DND-41 (cell line): ENCODE results near the gene PDE3B.

Experiments
- ATAC-seq: fragments of 200-7000 bp; cut with Tn5 transposase; 3 replicates; pipeline ENCODE4 v1.9.1; 2021; ENCODE audit warnings: low read depth; ENCODE audit not compliant: insufficient read depth
- DNase-seq: peaks from one replicate; pipeline ENCODE4 v3.0.0-alpha.2; 2020
- H2AFZ ChIP-seq: 2 replicates; pipeline ENCODE4 v1.6.0; 2012; ENCODE audit warnings: low read depth, low read length
- H3K27ac ChIP-seq: 2 replicates; pipeline ENCODE4 v1.5.1; 2012; ENCODE audit warnings: low read length, inconsistent platforms
- H3K27me3 ChIP-seq: fragments of 200-600 bp; sonication (generic); 2 replicates; pipeline ENCODE4 v1.6.0; 2012; ENCODE audit warnings: low read length, mild to moderate bottlenecking, inconsistent platforms; ENCODE audit not compliant: insufficient read depth, poor library complexity
- H3K36me3 ChIP-seq: 2 replicates; pipeline ENCODE4 v1.5.1; 2012; ENCODE audit warnings: low read length, inconsistent platforms; ENCODE audit not compliant: insufficient read depth
- H3K4me1 ChIP-seq: 2 replicates; pipeline ENCODE4 v1.5.1; 2012; ENCODE audit warnings: mild to moderate bottlenecking, low read length; ENCODE audit not compliant: insufficient read depth
- H3K4me2 ChIP-seq: 2 replicates; pipeline ENCODE4 v1.6.0; 2012; ENCODE audit warnings: mild to moderate bottlenecking, moderate library complexity, low read length, inconsistent platforms; ENCODE audit not compliant: insufficient read depth
- H3K4me3 ChIP-seq, 2 experiments: fragments of 200-600 bp in 1 of 2; shearing (Covaris generic) in 1 of 2; 2 replicates each; pipeline ENCODE4 v1.5.1; 2012 to 2016; ENCODE audit warnings: inconsistent platforms in 2 of 2, low read length in 2 of 2, mild to moderate bottlenecking in 2 of 2, low read depth in 1 of 2, moderate library complexity in 1 of 2
- H3K79me2 ChIP-seq: 2 replicates; pipeline ENCODE4 v1.6.0; 2012; ENCODE audit warnings: low read length, inconsistent platforms; ENCODE audit not compliant: insufficient read depth
- H3K9ac ChIP-seq: 2 replicates; pipeline ENCODE4 v1.6.0; 2012; ENCODE audit warnings: low read depth, mild to moderate bottlenecking, inconsistent platforms, low read length, moderate library complexity
- H3K9me3 ChIP-seq: 2 replicates; pipeline ENCODE4 v1.5.1; 2012; ENCODE audit warnings: low read length, moderate library complexity, mild to moderate bottlenecking, inconsistent platforms; ENCODE audit not compliant: insufficient read depth, severe bottlenecking
- H4K20me1 ChIP-seq: 2 replicates; pipeline ENCODE4 v1.6.0; 2012; ENCODE audit warnings: low read length; ENCODE audit not compliant: insufficient read depth
- EZH2 ChIP-seq: IDR thresholded peaks from 3 replicates; pipeline ENCODE4 v1.6.1; 2012; ENCODE audit warnings: borderline replicate concordance, low read depth, mild to moderate bottlenecking, moderate library complexity, low read length, inconsistent platforms; ENCODE audit not compliant: severe bottlenecking
- TF ChIP-seq, protein P1 (sequence below): IDR thresholded peaks from 2 replicates; pipeline ENCODE4 v1.5.1; 2012; ENCODE audit warnings: borderline replicate concordance, low read length, moderate library complexity, mild to moderate bottlenecking; ENCODE audit not compliant: poor library complexity, severe bottlenecking; ENCODE audit errors: extremely low read depth

The PDE3B gene

DNA sequence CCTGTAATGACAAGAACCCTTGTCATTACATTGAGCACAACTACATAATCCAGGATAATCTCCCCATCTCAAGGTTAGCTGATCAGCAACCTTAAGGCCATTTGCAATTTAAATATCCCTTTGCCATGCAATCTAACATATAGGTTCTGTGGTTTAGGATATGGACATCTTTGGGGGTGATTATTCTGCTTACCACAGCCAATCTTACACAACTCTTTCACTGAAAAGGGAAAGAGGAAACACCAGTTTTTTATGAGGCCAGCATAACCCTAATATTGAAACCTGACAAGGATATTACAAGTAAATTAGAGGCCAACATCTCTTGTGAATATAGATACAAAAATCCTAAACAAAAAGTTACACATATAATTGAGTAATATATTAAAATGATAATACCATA is 169.9 kb downstream of the PDE3B start:
- Histone ChIP-seq H3K27me3 (no peaks in the 10 kb centered on the region), H3K4me2 (no peak overlapping the region), H4K20me1 (no peaks in the 10 kb centered on the region), H3K4me1 (no peaks in the 10 kb centered on the region), H3K9me3 (no peaks in the 10 kb centered on the region), H3K36me3 (peaks cover 17% of the 10 kb centered on the region), H3K4me3 (no peak overlapping the region), H3K79me2 (no peaks in the 10 kb centered on the region), H2AFZ (no peak overlapping the region), H3K27ac (no peak overlapping the region), H3K9ac (no peak overlapping the region)
- no peak for DNase-seq
- no peak for ATAC-seq
- TF ChIP-seq, protein P1, sequence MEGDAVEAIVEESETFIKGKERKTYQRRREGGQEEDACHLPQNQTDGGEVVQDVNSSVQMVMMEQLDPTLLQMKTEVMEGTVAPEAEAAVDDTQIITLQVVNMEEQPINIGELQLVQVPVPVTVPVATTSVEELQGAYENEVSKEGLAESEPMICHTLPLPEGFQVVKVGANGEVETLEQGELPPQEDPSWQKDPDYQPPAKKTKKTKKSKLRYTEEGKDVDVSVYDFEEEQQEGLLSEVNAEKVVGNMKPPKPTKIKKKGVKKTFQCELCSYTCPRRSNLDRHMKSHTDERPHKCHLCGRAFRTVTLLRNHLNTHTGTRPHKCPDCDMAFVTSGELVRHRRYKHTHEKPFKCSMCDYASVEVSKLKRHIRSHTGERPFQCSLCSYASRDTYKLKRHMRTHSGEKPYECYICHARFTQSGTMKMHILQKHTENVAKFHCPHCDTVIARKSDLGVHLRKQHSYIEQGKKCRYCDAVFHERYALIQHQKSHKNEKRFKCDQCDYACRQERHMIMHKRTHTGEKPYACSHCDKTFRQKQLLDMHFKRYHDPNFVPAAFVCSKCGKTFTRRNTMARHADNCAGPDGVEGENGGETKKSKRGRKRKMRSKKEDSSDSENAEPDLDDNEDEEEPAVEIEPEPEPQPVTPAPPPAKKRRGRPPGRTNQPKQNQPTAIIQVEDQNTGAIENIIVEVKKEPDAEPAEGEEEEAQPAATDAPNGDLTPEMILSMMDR: no peak

DNA sequence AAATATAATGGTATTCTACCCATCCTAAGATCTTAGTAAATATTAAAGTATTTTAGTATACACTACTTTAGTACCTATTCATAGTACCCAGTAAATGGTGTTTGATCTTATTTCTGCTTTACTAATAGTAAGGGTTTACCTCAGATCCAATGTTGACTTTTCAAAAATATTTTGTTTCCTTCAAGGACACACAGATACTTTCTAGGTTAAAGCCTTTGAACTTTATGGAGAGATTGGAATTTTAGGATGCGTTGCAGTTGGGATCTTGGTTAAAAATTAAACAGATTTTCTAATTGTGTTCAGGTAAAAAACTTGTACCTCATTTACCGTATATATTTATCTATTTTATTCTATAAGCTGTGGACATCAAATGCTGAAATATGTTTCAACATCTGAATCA is 175.2 kb downstream of the PDE3B start:
- Histone ChIP-seq H3K4me1 (no peaks in the 10 kb centered on the region), H3K27me3 (no peaks in the 10 kb centered on the region), H2AFZ (no peak overlapping the region), H4K20me1 (no peaks in the 10 kb centered on the region), H3K9me3 (peaks cover 3% of the 10 kb centered on the region), H3K79me2 (no peaks in the 10 kb centered on the region), H3K36me3 (peaks cover 30% of the 10 kb centered on the region), H3K4me2 (no peak overlapping the region), H3K4me3 (no peak overlapping the region), H3K9ac (no peak overlapping the region), H3K27ac (no peak overlapping the region)
- DNase-seq: no peak
- TF ChIP-seq EZH2: no peak
- TF ChIP-seq, protein P1: no peak
- no peak for ATAC-seq

- ATAC-seq (no peak), DNase-seq (no peak)
- no peaks in the 10 kb centered on the region for H3K27me3 ChIP-seq
- H3K9ac ChIP-seq: no peak overlapping the region
- no peak overlapping the region for H3K27ac ChIP-seq
- peaks cover 3% of the 10 kb centered on the region for H3K9me3 ChIP-seq
- H3K4me1 ChIP-seq: no peaks in the 10 kb centered on the region
- peaks cover 34% of the 10 kb centered on the region for H3K36me3 ChIP-seq
- no peak overlapping the region for H3K4me3 ChIP-seq
- no peaks in the 10 kb centered on the region for H4K20me1 ChIP-seq
- H2AFZ ChIP-seq: no peak overlapping the region
- H3K4me2 ChIP-seq: no peak overlapping the region
- TF ChIP-seq, protein P1: no peak
- TF ChIP-seq EZH2: no peak
- H3K79me2 ChIP-seq: no peaks in the 10 kb centered on the region
Observed at GRCh38 chr11:14819596-14819995, 176.0 kb downstream of the PDE3B start.

DNA sequence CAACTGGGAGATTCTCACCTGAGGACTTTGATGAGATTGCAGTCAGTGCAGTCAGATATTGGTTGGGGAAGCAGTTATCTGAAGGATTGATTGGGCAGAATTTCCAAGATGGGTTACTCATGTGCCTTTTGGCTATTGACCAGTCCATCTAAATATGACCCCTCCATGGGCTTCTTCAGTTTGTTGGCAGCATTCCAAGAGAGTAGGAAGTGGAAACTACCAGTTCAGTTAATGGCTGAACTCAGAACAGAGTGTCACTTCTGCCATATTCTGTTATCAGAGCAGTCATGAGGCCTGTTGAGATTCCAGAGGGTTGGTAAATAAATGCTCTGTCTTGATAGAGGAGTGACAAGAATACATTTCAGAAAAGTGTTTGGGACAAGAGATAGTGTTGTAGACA is 177.4 kb downstream of the PDE3B start:
- H2AFZ ChIP-seq: no peak overlapping the region
- no peaks in the 10 kb centered on the region for H4K20me1 ChIP-seq
- H3K9ac ChIP-seq: no peak overlapping the region
- no peaks in the 10 kb centered on the region for H3K27me3 ChIP-seq
- peaks cover 30% of the 10 kb centered on the region for H3K36me3 ChIP-seq
- H3K4me3 ChIP-seq: no peak overlapping the region
- H3K9me3 ChIP-seq: peaks cover 3% of the 10 kb centered on the region
- ATAC-seq (no peak), DNase-seq (no peak)
- no peak overlapping the region for H3K27ac ChIP-seq
- no peak overlapping the region for H3K4me2 ChIP-seq
- no peaks in the 10 kb centered on the region for H3K4me1 ChIP-seq
- no peaks in the 10 kb centered on the region for H3K79me2 ChIP-seq
- no peak for TF ChIP-seq EZH2
- TF ChIP-seq, protein P1: no peak
